ENCODE measurements around the gene IFFO2.

DNA sequence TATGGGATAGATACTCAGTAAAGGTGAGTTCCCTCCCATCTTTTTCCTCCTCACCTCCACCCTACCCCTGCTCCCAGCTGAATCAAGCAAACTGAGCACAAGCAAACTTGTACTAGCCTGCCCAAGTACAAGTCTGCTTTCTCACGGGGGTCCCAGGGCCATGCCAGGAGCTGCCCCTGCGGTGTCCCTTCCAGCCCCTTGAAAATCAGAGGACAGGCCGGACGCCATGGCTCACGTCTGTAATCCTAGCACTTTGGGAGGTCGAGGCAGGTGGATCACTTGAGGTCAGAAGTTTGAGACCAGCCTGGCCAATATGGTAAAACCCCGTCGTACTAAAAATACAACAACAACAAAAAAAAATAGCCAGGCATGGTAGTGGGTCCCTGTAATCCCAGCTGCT lies 17.5 kb upstream of the IFFO2 start:
- TF ChIP-seq, protein P1, sequence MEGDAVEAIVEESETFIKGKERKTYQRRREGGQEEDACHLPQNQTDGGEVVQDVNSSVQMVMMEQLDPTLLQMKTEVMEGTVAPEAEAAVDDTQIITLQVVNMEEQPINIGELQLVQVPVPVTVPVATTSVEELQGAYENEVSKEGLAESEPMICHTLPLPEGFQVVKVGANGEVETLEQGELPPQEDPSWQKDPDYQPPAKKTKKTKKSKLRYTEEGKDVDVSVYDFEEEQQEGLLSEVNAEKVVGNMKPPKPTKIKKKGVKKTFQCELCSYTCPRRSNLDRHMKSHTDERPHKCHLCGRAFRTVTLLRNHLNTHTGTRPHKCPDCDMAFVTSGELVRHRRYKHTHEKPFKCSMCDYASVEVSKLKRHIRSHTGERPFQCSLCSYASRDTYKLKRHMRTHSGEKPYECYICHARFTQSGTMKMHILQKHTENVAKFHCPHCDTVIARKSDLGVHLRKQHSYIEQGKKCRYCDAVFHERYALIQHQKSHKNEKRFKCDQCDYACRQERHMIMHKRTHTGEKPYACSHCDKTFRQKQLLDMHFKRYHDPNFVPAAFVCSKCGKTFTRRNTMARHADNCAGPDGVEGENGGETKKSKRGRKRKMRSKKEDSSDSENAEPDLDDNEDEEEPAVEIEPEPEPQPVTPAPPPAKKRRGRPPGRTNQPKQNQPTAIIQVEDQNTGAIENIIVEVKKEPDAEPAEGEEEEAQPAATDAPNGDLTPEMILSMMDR (IDR thresholded peaks at IDR 0.05; ENCODE audit: insufficient read depth, low read depth, low read length), result no peak
- no peak for TF ChIP-seq EZH2 (IDR thresholded peaks at IDR 0.05; ENCODE audit: insufficient read depth, low read length)

All from astrocyte (in vitro differentiated cells and primary cell).